ENCODE data around the gene ARHGAP28. TPM values are rescaled to one million over a fixed set of nuclear protein-coding genes. Genes with fewer than 3 reads are reported as not detected.

The ARHGAP28 gene
- polyA plus RNA-seq, 12 donors: 19.7 to 48.5 (median 26.6) TPM; not detected in 1

GRCh38 chr18:6730416-6731221 is 1.1 kb downstream of the ARHGAP28 start:
- DNase-seq: no peak

- DNase-seq: no peak
These were observed 1.7 kb downstream of the ARHGAP28 start for GRCh38 chr18:6731222-6731596.

DNA sequence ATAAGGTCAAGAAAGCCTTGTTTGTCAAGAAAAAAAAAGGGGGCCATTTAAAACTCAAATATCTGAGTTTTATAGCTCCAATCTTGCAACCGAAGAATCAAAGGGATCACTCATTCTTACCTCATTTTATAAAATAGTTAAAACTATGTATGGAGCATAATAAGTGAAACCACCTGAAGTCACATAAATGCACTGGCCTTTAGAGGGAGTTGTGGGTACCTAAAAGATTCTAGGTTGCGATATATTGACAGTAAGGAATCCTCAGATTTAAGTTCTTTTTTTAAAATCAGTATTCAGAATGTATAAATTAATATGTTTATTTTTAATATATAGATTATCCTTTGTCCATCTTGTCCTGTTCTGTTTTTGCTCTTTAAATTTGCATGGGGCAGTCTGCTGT is 3.4 kb downstream of the ARHGAP28 start:
- no peak for DNase-seq

GRCh38 chr18:6733758-6734157 is 4.2 kb downstream of the ARHGAP28 start:
- no peak for DNase-seq

- no peak for DNase-seq
These were observed 5.4 kb downstream of the ARHGAP28 start for GRCh38 chr18:6734726-6735430.

DNA sequence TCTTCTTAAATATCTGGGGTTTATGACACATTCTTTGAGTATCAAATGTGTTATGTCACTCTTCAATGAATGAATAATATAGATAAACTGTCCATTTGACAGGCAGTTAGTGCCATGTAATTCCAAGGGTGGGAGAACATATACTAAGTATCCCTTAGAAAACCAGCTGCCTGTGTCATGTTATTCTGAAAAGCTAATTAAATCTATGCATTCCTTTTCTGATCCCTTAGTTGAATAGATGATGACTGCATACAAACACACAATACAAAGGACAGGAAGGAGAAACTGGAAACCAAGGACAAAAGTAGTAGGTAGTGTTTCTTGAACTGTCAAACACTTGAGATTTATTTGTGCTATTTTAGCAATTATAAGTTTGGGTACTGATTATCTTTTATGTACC is 8.3 kb downstream of the ARHGAP28 start:
- DNase-seq: no peak

GRCh38 chr18:6738622-6739021 is 9.1 kb downstream of the ARHGAP28 start:
- DNase-seq: no peak

DNA sequence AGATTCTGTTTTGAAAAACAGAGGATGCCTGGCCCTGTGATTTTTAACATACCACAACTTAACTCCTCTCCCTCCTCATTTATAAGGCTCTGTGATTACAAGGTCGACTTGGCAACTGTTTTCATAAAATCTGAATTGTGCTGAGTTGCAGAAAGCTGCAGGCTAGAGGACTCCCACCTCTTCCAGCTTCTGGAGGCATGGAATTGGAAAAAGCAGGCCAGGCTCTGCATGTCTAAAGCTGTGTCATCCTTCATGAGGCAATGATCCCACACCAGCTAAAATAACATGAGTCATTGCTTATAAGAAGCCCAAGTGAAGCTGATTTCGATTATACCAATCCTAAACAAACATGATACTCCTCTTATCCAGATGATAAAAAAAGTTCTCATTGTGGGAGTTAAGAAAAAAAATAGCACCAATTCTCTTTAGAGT is 11.7 kb downstream of the ARHGAP28 start:
- DNase-seq: peak; percentile 67

DNA sequence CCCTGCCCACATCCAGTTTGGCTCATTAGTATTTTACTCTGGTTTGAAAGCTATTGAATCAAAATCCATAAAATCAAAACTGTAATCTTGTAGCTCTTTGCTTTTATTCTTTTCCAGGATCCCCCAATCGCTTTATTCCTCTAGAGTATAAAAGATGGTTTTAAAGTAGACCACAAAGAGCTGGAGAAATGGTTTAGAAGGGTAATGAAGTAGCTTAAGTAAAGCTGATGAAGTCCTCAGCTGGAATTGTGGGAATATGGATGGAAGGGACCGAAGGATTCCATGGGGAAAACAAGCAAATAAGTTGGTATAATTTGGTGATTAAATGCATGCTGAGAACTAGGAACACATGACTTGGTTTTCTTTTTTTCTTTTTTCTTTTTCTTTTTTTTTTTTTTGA is 12.3 kb downstream of the ARHGAP28 start:
- no peak for DNase-seq

- no peak for DNase-seq
These were observed 14.5 kb downstream of the ARHGAP28 start for GRCh38 chr18:6743999-6744398.

DNA sequence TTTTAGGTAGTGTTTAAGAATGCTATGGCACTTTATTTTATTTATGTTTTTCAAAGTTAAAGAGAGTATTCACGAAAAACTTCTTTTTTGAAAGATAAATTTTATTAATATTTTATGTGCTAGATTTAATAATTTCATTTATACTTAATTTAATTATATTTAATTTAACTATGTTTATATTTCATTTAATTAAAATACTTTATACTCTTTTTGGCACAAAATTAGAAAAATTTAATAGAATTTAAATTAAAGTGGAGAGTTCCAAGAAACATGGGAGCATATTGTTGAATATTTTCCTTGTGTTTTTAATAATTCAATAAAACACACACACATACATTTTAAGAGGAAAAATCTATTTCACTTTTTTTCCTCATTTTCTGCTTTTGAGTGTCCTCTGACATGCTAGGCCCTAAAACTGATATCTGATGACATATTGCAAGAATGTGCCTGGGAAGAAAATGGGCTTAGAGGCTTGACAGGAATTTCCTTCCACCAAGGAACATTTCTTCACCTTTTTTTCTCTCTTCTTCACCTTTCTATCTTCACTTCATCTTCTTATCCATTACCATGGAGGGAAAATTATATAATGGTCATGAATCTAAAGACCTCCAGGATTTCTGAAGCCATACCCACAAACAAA is 15.4 kb downstream of the ARHGAP28 start:
- DNase-seq: no peak

DNA sequence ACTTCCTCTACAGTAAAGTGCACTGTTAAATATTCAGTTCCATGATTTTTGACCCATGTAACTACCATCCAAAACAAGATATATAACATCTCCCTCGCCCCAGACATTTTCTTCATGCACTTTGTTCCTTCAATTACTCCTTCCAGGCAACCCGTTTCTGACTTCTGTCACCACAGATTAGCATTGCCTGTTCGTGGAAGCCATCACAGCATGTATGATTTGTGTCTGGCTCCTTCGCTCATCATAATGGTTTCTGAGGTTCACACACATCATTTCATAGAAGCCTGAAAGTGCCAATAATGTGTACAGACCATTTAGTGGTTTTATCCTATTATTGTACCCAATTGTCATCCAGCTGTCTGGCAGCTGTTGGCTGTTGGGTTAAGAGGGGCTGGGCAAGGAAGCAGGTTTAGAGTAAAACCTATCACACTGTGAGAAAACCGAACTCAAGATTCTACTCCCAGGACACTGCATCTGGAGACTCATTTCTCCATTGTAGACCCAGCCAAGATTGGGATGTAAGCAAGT is 16.1 kb downstream of the ARHGAP28 start:
- no peak for DNase-seq

DNA sequence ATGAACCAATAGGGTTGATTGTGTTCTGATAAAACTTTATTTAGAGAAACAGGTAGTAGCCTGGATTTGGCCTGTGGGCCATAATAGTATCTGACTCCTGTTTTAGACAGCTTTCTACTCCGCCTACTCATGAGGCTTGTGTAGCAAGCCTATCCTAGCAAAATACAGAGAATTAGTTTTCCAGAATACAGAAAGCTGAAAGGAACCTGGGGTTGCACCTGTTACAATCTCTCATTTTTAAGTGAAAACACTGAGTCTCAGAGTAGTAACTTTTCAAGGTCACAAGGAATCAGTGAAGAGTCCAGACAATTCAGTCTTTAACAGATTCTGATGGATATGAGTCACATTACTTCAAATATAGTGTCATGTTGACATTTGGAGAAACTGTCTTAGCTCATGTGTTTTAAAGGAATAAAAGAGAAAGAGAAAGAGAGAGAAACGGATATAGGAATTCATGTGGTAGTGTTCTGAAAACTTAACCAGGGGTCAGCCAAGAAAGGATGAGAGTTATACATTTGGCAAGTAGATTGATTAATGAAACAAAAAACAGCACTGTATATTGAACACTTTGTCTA is 17.0 kb downstream of the ARHGAP28 start:
- no peak for DNase-seq

GRCh38 chr18:6747646-6748045 is 18.1 kb downstream of the ARHGAP28 start:
- no peak for DNase-seq

GRCh38 chr18:6748241-6748640 is 18.7 kb downstream of the ARHGAP28 start:
- DNase-seq: no peak

DNA sequence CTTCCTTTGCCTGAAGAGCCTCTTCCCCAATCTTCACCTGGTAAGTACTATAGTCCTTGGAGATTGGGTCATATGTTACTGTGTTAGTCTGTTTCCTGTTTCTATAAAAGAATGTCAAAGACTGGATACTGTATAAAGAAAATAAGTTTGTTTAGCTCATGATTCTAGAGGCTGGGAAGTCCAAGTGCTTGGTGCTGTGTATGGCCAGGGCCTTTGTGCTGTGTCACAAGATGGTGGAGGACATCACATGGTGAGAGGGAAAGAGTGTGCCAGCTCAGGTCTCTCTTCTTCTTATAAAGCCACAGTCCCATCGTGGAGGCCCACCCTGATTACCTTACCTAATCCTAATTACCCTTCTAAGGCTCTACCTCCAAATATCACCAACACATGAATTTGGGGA is 20.9 kb downstream of the ARHGAP28 start:
- no peak for DNase-seq

DNA sequence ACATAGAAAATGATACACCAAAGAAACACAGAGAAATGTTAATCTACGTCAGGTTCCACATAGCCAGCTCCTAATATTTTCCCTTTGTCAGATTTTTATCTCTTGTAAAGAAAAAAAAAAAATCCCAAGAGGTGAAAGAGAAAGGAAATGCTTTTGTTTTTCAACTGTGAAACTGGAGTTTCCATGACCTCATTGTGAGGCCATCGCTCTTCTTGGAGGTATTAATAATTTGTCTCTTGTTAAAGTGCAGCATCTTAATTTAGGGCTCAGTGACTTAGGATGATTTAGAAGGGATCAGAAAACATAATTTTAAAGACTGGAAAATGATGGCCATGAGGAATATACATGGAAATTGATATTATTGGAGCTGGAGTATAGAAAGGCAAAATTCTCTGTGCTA is 21.7 kb downstream of the ARHGAP28 start:
- no peak for DNase-seq

DNA sequence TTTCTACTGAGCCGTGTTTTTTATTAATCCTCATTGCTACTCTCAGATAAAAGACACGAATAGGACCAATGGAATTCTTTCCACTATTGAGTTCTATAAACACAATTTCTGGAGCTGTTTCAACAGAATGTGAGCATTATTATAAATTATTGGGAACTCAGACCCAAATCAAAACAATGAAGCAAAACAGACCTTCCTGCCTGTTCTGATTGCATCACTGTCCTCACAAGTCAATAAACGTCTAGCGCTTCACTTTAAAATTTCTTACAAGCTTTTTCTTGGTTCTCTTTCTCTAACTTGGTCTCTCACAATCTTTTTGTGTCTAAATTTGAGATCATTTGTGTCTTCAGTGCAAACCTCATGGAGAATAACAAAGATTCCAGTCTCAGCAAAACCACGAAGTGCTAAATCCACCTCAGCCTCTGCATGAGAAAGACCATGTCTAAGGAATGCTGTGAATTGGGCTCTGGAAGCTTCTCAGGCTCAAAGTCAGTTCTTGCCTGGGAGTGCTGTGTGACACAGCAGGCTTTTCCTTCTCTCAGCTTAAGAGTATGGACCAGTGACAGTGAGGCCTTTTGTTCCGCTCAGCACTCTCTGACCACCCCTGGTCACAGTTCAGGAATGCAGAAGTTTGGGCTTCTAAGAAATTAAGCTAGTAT is 22.8 kb downstream of the ARHGAP28 start:
- no peak for DNase-seq

- no peak for DNase-seq
These were observed 25.6 kb downstream of the ARHGAP28 start for GRCh38 chr18:6755107-6755506.

- DNase-seq: no peak
These were observed 28.4 kb downstream of the ARHGAP28 start for GRCh38 chr18:6757931-6758330.

DNA sequence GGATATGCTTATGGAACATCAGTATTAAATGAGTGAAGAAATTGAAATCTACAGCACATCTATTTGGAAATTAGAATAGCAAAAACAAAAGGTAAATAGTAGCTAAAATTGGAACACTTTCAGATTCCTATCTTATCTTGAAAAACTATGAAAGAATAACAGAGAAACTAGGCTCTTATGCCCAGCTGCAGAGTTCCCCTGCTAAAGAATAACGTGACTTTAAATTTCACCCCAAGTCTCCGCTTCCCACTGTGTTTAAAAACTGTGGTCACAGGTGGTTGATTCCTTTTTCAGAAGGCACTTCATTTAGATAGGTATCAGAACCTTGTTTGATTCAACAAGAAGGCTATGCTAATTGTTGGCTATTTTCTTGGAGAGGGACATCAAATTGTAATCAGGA is 30.1 kb downstream of the ARHGAP28 start:
- no peak for DNase-seq

DNA sequence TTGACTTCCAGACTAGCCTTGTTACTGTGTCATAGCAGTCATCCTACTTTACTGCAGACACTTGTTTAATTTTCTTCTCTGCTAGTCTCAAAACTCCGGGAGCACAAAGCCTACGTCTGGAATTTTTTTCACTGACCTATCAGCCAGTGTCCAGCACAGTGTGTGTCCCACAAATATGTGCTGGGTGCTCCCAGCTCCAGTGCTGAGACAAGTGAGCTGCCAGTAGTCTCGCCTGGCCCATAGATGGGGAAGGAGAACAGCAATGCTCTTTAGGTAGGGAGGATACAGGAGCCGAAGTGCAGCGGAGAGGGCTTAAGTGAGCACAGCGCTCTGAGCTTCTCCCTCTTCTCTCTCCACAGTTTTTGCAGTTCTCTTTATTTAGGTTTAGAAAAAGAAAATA is 34.0 kb downstream of the ARHGAP28 start:
- DNase-seq: no peak
